Measurements from ENCODE around the gene COMMD3.
"Not testable (repeated sequence)": the region's sequence is repeated elsewhere in the genome, so short reads cannot be mapped to it uniquely, and the experiment has no call there.

The COMMD3 gene

GRCh38 chr10:22309180-22310000 is 6.8 kb upstream of the COMMD3 start:
- Histone ChIP-seq H3K4me3 (ENCODE audit: low read depth in 1 of 2, low read length in 2 of 2) (no peak overlapping the region), H3K36me3 (ENCODE audit: control insufficient read depth in 1 of 2, insufficient read depth in 2 of 2, low read length in 2 of 2) (no peaks in the 10 kb centered on the region), H3K27me3 (ENCODE audit: low read depth, low read length) (no peaks in the 10 kb centered on the region), H3K9me3 (ENCODE audit: control insufficient read depth in 1 of 2, low read length in 2 of 2) (no peaks in the 10 kb centered on the region), H3K27ac (ENCODE audit: low read length) (no peak overlapping the region), H3K4me1 (ENCODE audit: control insufficient read depth in 1 of 2, insufficient read depth in 2 of 2, low read length in 2 of 2) (no peaks in the 10 kb centered on the region)

- H3K4me3 ChIP-seq (ENCODE audit: low read depth in 1 of 2, low read length in 2 of 2); H3K27ac ChIP-seq (ENCODE audit: low read length); H3K9me3 ChIP-seq (ENCODE audit: control insufficient read depth in 1 of 2, low read length in 2 of 2); H3K36me3 ChIP-seq (ENCODE audit: control insufficient read depth in 1 of 2, insufficient read depth in 2 of 2, low read length in 2 of 2); H3K27me3 ChIP-seq (ENCODE audit: low read depth, low read length); H3K4me1 ChIP-seq (ENCODE audit: control insufficient read depth in 1 of 2, insufficient read depth in 2 of 2, low read length in 2 of 2): not testable (repeated sequence)
Measured at GRCh38 chr10:22310012-22310411, 6.2 kb upstream of the COMMD3 start.

GRCh38 chr10:22310928-22311327 is 5.3 kb upstream of the COMMD3 start:
- Histone ChIP-seq H3K9me3 (ENCODE audit: control insufficient read depth in 1 of 2, low read length in 2 of 2) (no peaks in the 10 kb centered on the region), H3K4me3 (ENCODE audit: low read depth in 1 of 2, low read length in 2 of 2) (no peak overlapping the region), H3K36me3 (ENCODE audit: control insufficient read depth in 1 of 2, insufficient read depth in 2 of 2, low read length in 2 of 2) (no peaks in the 10 kb centered on the region), H3K27me3 (ENCODE audit: low read depth, low read length) (no peaks in the 10 kb centered on the region), H3K27ac (ENCODE audit: low read length) (no peak overlapping the region), H3K4me1 (ENCODE audit: control insufficient read depth in 1 of 2, insufficient read depth in 2 of 2, low read length in 2 of 2) (peaks cover 5 to 6% of the 10 kb centered on the region in 2 donors)

GRCh38 chr10:22314852-22315251 is 1.3 kb upstream of the COMMD3 start:
- H3K27me3 ChIP-seq (ENCODE audit: low read depth, low read length): no peaks in the 10 kb centered on the region
- H3K36me3 ChIP-seq (ENCODE audit: control insufficient read depth in 1 of 2, insufficient read depth in 2 of 2, low read length in 2 of 2): no peaks in the 10 kb centered on the region
- no peak overlapping the region for H3K4me3 ChIP-seq (ENCODE audit: low read depth in 1 of 2, low read length in 2 of 2)
- H3K27ac ChIP-seq (ENCODE audit: low read length): no peak overlapping the region
- H3K9me3 ChIP-seq (ENCODE audit: control insufficient read depth in 1 of 2, low read length in 2 of 2): no peaks in the 10 kb centered on the region
- peaks cover 12 to 34% of the 10 kb centered on the region in 2 donors for H3K4me1 ChIP-seq (ENCODE audit: control insufficient read depth in 1 of 2, insufficient read depth in 2 of 2, low read length in 2 of 2)

GRCh38 chr10:22315455-22316285 is 518 bp upstream of the COMMD3 start:
- Histone ChIP-seq H3K4me3 (ENCODE audit: low read depth in 1 of 2, low read length in 2 of 2) (peak overlapping the region; percentile 84 to 92), H3K36me3 (ENCODE audit: control insufficient read depth in 1 of 2, insufficient read depth in 2 of 2, low read length in 2 of 2) (no peaks in the 10 kb centered on the region), H3K27me3 (ENCODE audit: low read depth, low read length) (no peaks in the 10 kb centered on the region), H3K4me1 (ENCODE audit: control insufficient read depth in 1 of 2, insufficient read depth in 2 of 2, low read length in 2 of 2) (peaks cover 12 to 38% of the 10 kb centered on the region in 2 donors), H3K27ac (ENCODE audit: low read length) (peak overlapping the region; percentile 89), H3K9me3 (ENCODE audit: control insufficient read depth in 1 of 2, low read length in 2 of 2) (no peaks in the 10 kb centered on the region)

- Histone ChIP-seq H3K27ac (ENCODE audit: low read length) (peak overlapping the region; percentile 99), H3K4me1 (ENCODE audit: control insufficient read depth in 1 of 2, insufficient read depth in 2 of 2, low read length in 2 of 2) (peaks cover 12 to 38% of the 10 kb centered on the region in 2 donors)
Measured at GRCh38 chr10:22317076-22317370, 835 bp downstream of the COMMD3 start.

GRCh38 chr10:22317771-22318565 is 1.8 kb downstream of the COMMD3 start:
- H3K27ac ChIP-seq (ENCODE audit: low read length): peak overlapping the region; percentile 2
- H3K9me3 ChIP-seq (ENCODE audit: control insufficient read depth in 1 of 2, low read length in 2 of 2): no peaks in the 10 kb centered on the region
- no peak overlapping the region for H3K4me3 ChIP-seq (ENCODE audit: low read depth in 1 of 2, low read length in 2 of 2)
- H3K36me3 ChIP-seq (ENCODE audit: control insufficient read depth in 1 of 2, insufficient read depth in 2 of 2, low read length in 2 of 2): no peaks in the 10 kb centered on the region
- peaks cover 3% of the 10 kb centered on the region for H3K27me3 ChIP-seq (ENCODE audit: low read depth, low read length)
- H3K4me1 ChIP-seq (ENCODE audit: control insufficient read depth in 1 of 2, insufficient read depth in 2 of 2, low read length in 2 of 2): peaks cover 17 to 47% of the 10 kb centered on the region in 2 donors

More at GRCh38 chr10:22317076-22317370, 835 bp downstream of the COMMD3 start:
- Histone ChIP-seq H3K4me3 (ENCODE audit: low read depth in 1 of 2, low read length in 2 of 2) (peak overlapping the region; percentile 92 to 94), H3K9me3 (ENCODE audit: control insufficient read depth in 1 of 2, low read length in 2 of 2) (no peaks in the 10 kb centered on the region), H3K27me3 (ENCODE audit: low read depth, low read length) (no peaks in the 10 kb centered on the region), H3K36me3 (ENCODE audit: control insufficient read depth in 1 of 2, insufficient read depth in 2 of 2, low read length in 2 of 2) (no peaks in the 10 kb centered on the region)

GRCh38 chr10:22318772-22319171 is 2.6 kb downstream of the COMMD3 start:
- no peak overlapping the region for H3K4me3 ChIP-seq (ENCODE audit: low read depth in 1 of 2, low read length in 2 of 2)
- H3K27me3 ChIP-seq (ENCODE audit: low read depth, low read length): peaks cover 7% of the 10 kb centered on the region
- no peak overlapping the region for H3K27ac ChIP-seq (ENCODE audit: low read length)
- H3K9me3 ChIP-seq (ENCODE audit: control insufficient read depth in 1 of 2, low read length in 2 of 2): no peaks in the 10 kb centered on the region
- peaks cover 23 to 51% of the 10 kb centered on the region in 2 donors for H3K4me1 ChIP-seq (ENCODE audit: control insufficient read depth in 1 of 2, insufficient read depth in 2 of 2, low read length in 2 of 2)
- H3K36me3 ChIP-seq (ENCODE audit: control insufficient read depth in 1 of 2, insufficient read depth in 2 of 2, low read length in 2 of 2): no peaks in the 10 kb centered on the region

- Histone ChIP-seq H3K4me1 (ENCODE audit: control insufficient read depth in 1 of 2, insufficient read depth in 2 of 2, low read length in 2 of 2) (peaks cover 27 to 59% of the 10 kb centered on the region in 2 donors), H3K27ac (ENCODE audit: low read length) (peak overlapping the region; percentile 77), H3K36me3 (ENCODE audit: control insufficient read depth in 1 of 2, insufficient read depth in 2 of 2, low read length in 2 of 2) (no peaks in the 10 kb centered on the region), H3K9me3 (ENCODE audit: control insufficient read depth in 1 of 2, low read length in 2 of 2) (no peaks in the 10 kb centered on the region), H3K27me3 (ENCODE audit: low read depth, low read length) (peaks cover 7% of the 10 kb centered on the region), H3K4me3 (ENCODE audit: low read depth in 1 of 2, low read length in 2 of 2) (peak overlapping the region in 1 of 2 donors; percentile 55)
Measured at GRCh38 chr10:22319547-22319979, 3.4 kb downstream of the COMMD3 start.

- H3K4me1 ChIP-seq (ENCODE audit: control insufficient read depth in 1 of 2, insufficient read depth in 2 of 2, low read length in 2 of 2): peaks cover 32 to 64% of the 10 kb centered on the region in 2 donors
- no peaks in the 10 kb centered on the region for H3K9me3 ChIP-seq (ENCODE audit: control insufficient read depth in 1 of 2, low read length in 2 of 2)
- no peaks in the 10 kb centered on the region for H3K36me3 ChIP-seq (ENCODE audit: control insufficient read depth in 1 of 2, insufficient read depth in 2 of 2, low read length in 2 of 2)
- peak overlapping the region; percentile 46 to 55 for H3K4me3 ChIP-seq (ENCODE audit: low read depth in 1 of 2, low read length in 2 of 2)
- peak overlapping the region; percentile 77 for H3K27ac ChIP-seq (ENCODE audit: low read length)
- peaks cover 12% of the 10 kb centered on the region for H3K27me3 ChIP-seq (ENCODE audit: low read depth, low read length)
Measured at GRCh38 chr10:22319980-22320558, 3.9 kb downstream of the COMMD3 start.

Measured in muscle layer of duodenum (tissue), 2 donors.